Urinary bladder (tissue), 4 donors: Measurements from ENCODE around the gene OTOF. TPM values are rescaled to one million over a fixed set of nuclear protein-coding genes. Genes with fewer than 3 reads are reported as not detected.

ENCODE experiments used
- DNase-seq: peaks from one replicate; pipeline ENCODE4 v3.0.0-alpha.2; 2015; ENCODE audit errors: extremely low spot score
- H3K27ac ChIP-seq: one replicate; pipeline ENCODE4 v1.5.1; 2013; ENCODE audit warnings: low read depth, mild to moderate bottlenecking, moderate library complexity
- H3K36me3 ChIP-seq: one replicate; pipeline ENCODE4 v1.6.1; 2013; ENCODE audit warnings: mild to moderate bottlenecking, moderate library complexity; ENCODE audit not compliant: insufficient read depth
- H3K4me1 ChIP-seq: one replicate; pipeline ENCODE4 v1.6.1; 2013; ENCODE audit warnings: mild to moderate bottlenecking, moderate library complexity; ENCODE audit not compliant: insufficient read depth
- H3K4me3 ChIP-seq: one replicate; pipeline ENCODE4 v1.5.1; 2013; ENCODE audit warnings: low read depth, low read length
- WGBS: extraction: QIAGEN DNeasy Blood & Tissue Kit; methylation state at CpG from one replicate; pipeline ENCODE4 v1.1.7; 2013; 5-methylcytosine and 5-hydroxymethylcytosine counted together
- polyA plus RNA-seq: library from polyadenylated mRNA; stranded (reverse); fragments of 200-250 nt; gene quantifications from one replicate; pipeline ENCODE4 v1.2.3, GENCODE V29; 2013
- total RNA-seq: library from RNA; depleted of rRNA; stranded (reverse); fragments of >200 nt; gene quantifications from one replicate; pipeline ENCODE4 v1.2.3, GENCODE V29; 2014
- donor health status: healthy with polysubstance abuse.
- donor health status: healthy.

Gene OTOF
- total and polyA plus RNA-seq, 2 donors = 0.10 to 0.32 TPM

DNA sequence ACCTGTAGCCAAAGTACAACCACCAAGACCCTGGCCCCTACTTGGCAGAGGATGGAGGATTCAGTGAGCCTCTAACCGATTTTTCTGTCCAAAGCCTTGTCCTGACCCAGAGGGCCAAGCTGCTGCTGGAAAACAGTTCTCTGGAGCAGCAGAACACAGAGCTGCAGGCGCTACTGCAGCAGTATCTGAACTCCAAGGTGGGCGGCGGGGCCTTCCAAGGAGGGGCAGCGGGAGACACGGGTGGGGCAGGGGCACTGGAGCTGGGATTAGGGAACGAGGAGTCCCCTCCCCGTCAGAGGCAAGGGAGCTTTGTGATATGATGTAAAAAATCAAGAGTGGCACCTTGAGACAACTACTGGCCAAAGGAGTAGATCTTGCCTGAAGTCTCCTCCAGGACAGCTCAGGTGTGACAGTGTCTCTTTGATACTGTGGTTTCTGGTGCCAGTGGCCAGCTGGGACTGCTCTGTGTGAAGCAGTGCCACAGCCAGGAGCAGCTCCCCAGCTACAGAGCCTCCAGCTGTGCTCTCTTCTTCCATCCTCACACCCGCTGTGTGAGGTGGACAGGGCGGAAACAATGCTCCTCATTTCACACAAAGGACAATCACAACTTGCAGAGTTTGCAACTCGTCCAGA is 22.8 kb downstream of the OTOF start:
- Histone ChIP-seq H3K36me3 (no peaks in the 10 kb centered on the region), H3K27ac (no peak overlapping the region), H3K4me1 (no peaks in the 10 kb centered on the region), H3K4me3 (no peak overlapping the region)
- DNase-seq = no peak
- WGBS = 72% methylated on average over 11 of the region's 11 CpGs

DNA sequence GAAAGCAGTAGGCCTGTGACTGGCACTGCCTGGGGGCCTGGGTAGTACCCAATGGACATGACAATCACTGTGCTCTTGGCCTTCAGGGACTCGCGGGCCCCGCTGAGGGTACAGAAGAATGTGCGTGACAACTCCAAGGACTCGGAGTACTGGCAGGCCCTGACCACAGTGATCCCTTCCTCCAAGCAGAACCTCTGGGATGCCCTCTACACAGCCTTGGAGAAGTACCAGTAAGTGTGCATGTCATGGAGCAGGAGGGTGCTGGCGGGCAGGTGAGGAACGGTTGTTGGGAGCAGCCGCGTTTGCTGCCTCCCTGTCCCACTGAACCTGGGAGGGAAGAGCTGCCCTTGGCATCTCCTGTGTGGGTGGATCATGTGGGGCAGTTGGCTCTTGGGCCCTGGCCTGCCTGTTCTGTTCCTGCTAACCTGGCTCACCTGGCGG is 23.3 kb downstream of the OTOF start:
- Histone ChIP-seq H3K36me3 (no peaks in the 10 kb centered on the region), H3K4me1 (no peaks in the 10 kb centered on the region), H3K4me3 (no peak overlapping the region), H3K27ac (no peak overlapping the region)
- no peak for DNase-seq
- WGBS = 94% methylated on average over 10 of the region's 10 CpGs

GRCh38 chr2:26453421-26454329 is 24.2 kb downstream of the OTOF start:
- H3K4me1 ChIP-seq = no peaks in the 10 kb centered on the region
- no peak overlapping the region for H3K4me3 ChIP-seq
- H3K27ac ChIP-seq = no peak overlapping the region
- H3K36me3 ChIP-seq = no peaks in the 10 kb centered on the region
- no peak for DNase-seq
- 83% methylated on average over 11 of the region's 11 CpGs for WGBS

DNA sequence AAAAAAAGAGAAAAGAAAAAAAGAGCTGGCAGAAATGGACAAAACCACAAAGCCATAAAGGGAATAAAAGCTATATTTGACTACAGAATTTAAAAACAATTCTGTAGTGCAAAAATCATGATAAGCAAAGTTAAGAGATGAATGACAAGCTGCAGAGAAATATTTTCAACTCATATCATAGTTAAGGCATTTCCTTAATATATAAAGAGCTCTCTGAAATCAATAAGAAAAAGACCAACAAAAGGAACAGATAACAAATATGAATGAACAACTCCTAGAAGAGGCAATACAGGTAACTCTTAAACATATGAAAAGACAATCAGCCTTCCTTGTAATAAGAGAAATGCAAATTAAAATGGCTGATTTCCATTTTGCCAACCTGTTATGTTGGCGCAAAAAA is 26.2 kb downstream of the OTOF start:
- WGBS = 97% methylated on average over 1 of the region's 1 CpG
- Histone ChIP-seq H3K27ac (no peak overlapping the region), H3K36me3 (no peaks in the 10 kb centered on the region), H3K4me3 (no peak overlapping the region), H3K4me1 (no peaks in the 10 kb centered on the region)
- no peak for DNase-seq

DNA sequence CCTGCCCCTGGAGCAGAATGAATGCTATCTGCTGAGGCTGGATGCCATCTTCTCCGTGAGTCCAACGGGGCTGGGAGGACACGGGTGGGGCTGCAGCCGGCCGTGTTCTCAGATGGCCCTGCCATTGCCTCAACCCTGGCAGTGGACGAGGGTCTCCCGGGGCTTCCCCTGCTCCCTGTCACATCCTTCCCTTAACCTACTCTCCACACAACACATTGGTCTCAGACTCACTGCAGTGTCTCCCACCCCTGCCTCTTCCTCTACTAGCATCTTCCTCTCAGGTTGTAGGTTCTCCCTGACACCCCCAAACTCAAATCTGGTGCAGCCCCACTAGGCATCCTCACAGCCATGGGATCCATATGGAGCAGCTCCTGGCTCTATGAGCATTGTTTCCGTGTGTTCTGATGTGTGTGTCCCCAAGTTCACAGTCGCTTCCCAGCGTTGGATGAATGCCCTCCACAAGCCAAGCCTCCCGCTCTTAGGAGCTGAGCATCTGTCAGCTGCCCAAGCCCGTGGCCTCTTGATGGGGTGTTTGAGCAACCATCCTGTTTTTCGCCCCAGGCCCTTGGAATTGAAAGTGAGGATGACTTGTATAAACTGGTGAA is 27.8 kb downstream of the OTOF start:
- Histone ChIP-seq H3K27ac (no peak overlapping the region), H3K4me3 (no peak overlapping the region), H3K4me1 (no peaks in the 10 kb centered on the region), H3K36me3 (no peaks in the 10 kb centered on the region)
- WGBS = 83% methylated on average over 13 of the region's 13 CpGs
- DNase-seq = no peak

DNA sequence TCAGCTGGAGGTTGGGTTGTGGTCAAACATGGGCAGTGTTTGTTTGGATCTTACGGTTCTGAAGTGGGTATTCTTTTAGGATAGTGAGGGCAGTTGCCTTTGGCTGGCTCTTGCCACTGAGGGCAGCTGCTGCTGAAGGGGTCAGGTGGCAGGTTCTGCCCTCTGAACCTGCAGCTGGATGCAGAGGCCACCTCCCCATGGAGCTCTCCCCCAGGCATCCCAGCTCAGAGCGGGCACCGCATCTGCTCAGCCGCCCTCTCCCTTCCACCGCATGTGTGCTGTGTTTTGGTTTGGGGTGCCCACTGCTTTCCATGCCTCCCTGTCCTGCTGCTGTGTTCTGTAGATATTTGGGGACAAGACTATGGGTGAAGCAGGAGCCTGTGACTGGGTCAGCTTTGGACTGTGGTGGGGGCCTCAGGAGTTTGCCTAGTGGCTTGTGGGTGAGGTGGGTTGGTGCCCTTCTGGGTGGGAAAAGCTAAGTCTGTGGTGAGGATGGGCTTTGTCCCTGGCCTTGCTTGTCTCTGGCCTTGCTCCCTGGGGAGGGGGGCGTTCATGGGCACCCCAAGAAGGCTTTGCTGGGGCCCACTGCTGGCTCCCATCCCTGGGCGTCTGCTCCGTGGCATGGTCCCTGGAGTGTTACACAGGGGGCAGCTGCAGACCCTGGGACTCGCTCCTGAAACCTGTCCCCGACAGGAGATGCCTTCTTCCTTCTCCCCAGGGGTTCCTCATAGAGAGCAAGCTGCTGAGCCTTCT is 28.5 kb downstream of the OTOF start:
- H3K36me3 ChIP-seq = no peaks in the 10 kb centered on the region
- no peak for DNase-seq
- 92% methylated on average over 10 of the region's 10 CpGs for WGBS
- H3K4me3 ChIP-seq = no peak overlapping the region
- no peaks in the 10 kb centered on the region for H3K4me1 ChIP-seq
- no peak overlapping the region for H3K27ac ChIP-seq

DNA sequence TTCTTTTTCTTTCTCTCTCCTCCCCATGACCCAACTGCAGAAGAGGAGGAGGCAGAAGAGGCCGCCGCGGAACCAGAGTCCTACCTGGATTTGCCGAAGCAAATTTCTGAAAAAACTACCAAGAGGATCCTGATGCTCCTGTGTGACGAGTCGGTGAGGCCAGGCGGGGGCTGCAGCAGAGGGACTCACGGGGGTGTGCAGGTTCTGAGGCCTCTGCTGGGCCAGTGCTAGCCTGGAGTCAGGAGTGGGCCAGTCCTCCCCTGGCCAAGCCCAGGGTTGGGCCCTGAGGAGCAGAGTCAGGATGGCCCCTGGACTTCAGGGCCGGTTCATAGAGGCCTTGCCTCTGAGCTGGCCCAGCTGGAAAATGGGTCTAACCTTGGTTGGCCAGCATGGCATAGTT is 29.3 kb downstream of the OTOF start:
- Histone ChIP-seq H3K36me3 (no peaks in the 10 kb centered on the region), H3K27ac (no peak overlapping the region), H3K4me1 (no peaks in the 10 kb centered on the region), H3K4me3 (no peak overlapping the region)
- no peak for DNase-seq
- 92% methylated on average over 9 of the region's 9 CpGs for WGBS

DNA sequence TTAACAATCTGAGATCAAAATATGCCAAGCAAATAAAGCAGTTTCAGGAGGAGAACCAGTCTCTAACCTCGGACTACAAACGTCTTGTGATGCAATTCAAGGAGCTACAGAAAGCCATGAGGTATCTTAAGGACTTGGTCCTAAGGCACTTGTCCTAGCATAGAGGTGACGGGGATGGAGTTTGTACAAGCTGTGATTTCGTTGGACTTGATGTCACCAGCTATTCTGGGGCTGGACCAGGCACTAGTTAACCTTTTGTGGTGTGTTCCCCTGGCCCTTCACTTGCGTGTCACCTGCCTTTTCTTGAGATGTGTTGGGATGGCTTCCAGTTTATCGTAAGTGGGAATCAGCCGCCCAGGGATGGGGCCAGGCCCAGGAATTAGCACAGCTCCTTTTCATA is 33.7 kb downstream of the OTOF start:
- Histone ChIP-seq H3K36me3 (no peaks in the 10 kb centered on the region), H3K4me1 (no peaks in the 10 kb centered on the region), H3K4me3 (no peak overlapping the region), H3K27ac (no peak overlapping the region)
- DNase-seq = no peak
- WGBS = 82% methylated on average over 7 of the region's 7 CpGs

- H3K27ac ChIP-seq = no peak overlapping the region
- H3K4me1 ChIP-seq = no peaks in the 10 kb centered on the region
- WGBS = 74% methylated on average over 3 of the region's 3 CpGs
- H3K36me3 ChIP-seq = no peaks in the 10 kb centered on the region
- no peak overlapping the region for H3K4me3 ChIP-seq
- no peak for DNase-seq
Observed at GRCh38 chr2:26442707-26443106, 35.2 kb downstream of the OTOF start.

GRCh38 chr2:26442301-26442700 is 35.6 kb downstream of the OTOF start:
- 95% methylated on average over 2 of the region's 2 CpGs for WGBS
- H3K27ac ChIP-seq = no peak overlapping the region
- DNase-seq = no peak
- no peak overlapping the region for H3K4me3 ChIP-seq
- no peaks in the 10 kb centered on the region for H3K36me3 ChIP-seq
- H3K4me1 ChIP-seq = no peaks in the 10 kb centered on the region

DNA sequence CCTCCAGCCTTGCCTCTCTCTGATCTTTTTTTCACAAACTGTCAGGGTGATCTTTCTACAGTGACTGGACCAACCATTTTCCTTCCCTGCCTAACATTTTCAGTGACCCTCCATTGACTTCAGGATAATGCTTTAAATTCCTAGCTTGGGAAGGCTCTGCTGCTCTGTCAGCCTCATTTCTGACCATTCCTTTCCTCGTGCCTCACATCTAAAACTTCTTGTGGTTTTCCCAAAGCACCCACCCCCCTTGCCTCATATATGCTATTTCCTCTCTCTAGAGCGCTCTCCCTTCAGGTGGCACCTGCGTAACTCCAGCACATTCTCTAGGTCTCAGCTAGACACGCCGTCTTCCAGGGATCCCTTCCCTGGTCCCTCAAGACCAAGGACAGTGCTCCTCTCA is 39.0 kb downstream of the OTOF start:
- WGBS = 73% methylated on average over 5 of the region's 5 CpGs

GRCh38 chr2:26438526-26438925 is 39.4 kb downstream of the OTOF start:
- Histone ChIP-seq H3K27ac (no peak overlapping the region), H3K4me3 (no peak overlapping the region), H3K36me3 (no peaks in the 10 kb centered on the region), H3K4me1 (no peaks in the 10 kb centered on the region)
- WGBS = 47% methylated on average over 8 of the region's 8 CpGs
- DNase-seq = no peak

More for the DNA sequence above, 39.0 kb downstream of the OTOF start:
- no peaks in the 10 kb centered on the region for H3K4me1 ChIP-seq
- DNase-seq = no peak
- H3K36me3 ChIP-seq = no peaks in the 10 kb centered on the region
- no peak overlapping the region for H3K27ac ChIP-seq
- no peak overlapping the region for H3K4me3 ChIP-seq

GRCh38 chr2:26435106-26435505 is 42.8 kb downstream of the OTOF start:
- no peaks in the 10 kb centered on the region for H3K36me3 ChIP-seq
- no peaks in the 10 kb centered on the region for H3K4me1 ChIP-seq
- DNase-seq = no peak
- no peak overlapping the region for H3K4me3 ChIP-seq
- 79% methylated on average over 2 of the region's 2 CpGs for WGBS
- no peak overlapping the region for H3K27ac ChIP-seq
